Thyroid gland (tissue), 4 donors: Measurements from ENCODE around the gene UNC13C.

Experiments
- CTCF ChIP-seq, 6 experiments: fragments of 200-600 bp in 3 of 6; fragments of 450-650 bp in 3 of 6; sonication (generic) in 3 of 6; IDR thresholded peaks; one replicate each; pipeline ENCODE4 v1.5.1; 2016 to 2019; ENCODE audit warnings: antibody characterized with exemption in 6 of 6, mild to moderate bottlenecking in 2 of 6, inconsistent platforms in 1 of 6, moderate library complexity in 1 of 6
- POLR2A ChIP-seq, 2 donors: fragments of 450-650 bp; IDR thresholded peaks; one replicate each; pipeline ENCODE4 v1.6.1; 2017; ENCODE audit warnings: antibody characterized with exemption in 2 of 2, mild to moderate bottlenecking in 2 of 2, moderate library complexity in 1 of 2

- TF ChIP-seq CTCF (IDR thresholded peaks at IDR 0.05): no peak
- TF ChIP-seq POLR2A (IDR thresholded peaks at IDR 0.05): no peak
These were observed 334.3 kb downstream of the UNC13C start for GRCh38 chr15:54312528-54312927.
